ENCODE results near the gene VWCE. TPM values are rescaled to one million over a fixed set of nuclear protein-coding genes. Genes with fewer than 3 reads are reported as not detected.
A peak's percentile ranks its signal among the peaks of the same experiment; 100 is the strongest.
"Not testable (repeated sequence)": the region's sequence is repeated elsewhere in the genome, so short reads cannot be mapped to it uniquely, and the experiment has no call there.

The VWCE gene
- total RNA-seq, 1 donor from 2014 or later = 19.2 TPM

GRCh38 chr11:61256710-61257482 lies 38.2 kb downstream of the VWCE start:
- DNase-seq (ENCODE audit: low spot score in 2 of 2) = no peak
- Histone ChIP-seq H3K36me3 (no peaks in the 10 kb centered on the region), H3K27ac (no peak overlapping the region), H3K27me3 (no peaks in the 10 kb centered on the region), H3K4me1 (no peaks in the 10 kb centered on the region), H3K9me3 (no peaks in the 10 kb centered on the region), H3K4me3 (no peak overlapping the region)
- no peak for TF ChIP-seq CTCF (IDR thresholded peaks at IDR 0.05)
- intact Hi-C loops (cut with DNase I) = no loop called here

GRCh38 chr11:61254403-61255025 lies 40.6 kb downstream of the VWCE start:
- intact Hi-C loops (cut with DNase I) = no loop called here
- no peak overlapping the region for H3K27ac ChIP-seq

GRCh38 chr11:61252332-61252731 lies 42.8 kb downstream of the VWCE start:
- H3K27me3 ChIP-seq; intact Hi-C loops (cut with DNase I): not testable (repeated sequence)

More at GRCh38 chr11:61254403-61255025, 40.6 kb downstream of the VWCE start:
- no peak overlapping the region for H3K4me3 ChIP-seq
- H3K36me3 ChIP-seq = no peaks in the 10 kb centered on the region
- H3K9me3 ChIP-seq = no peaks in the 10 kb centered on the region
- H3K4me1 ChIP-seq = no peaks in the 10 kb centered on the region
- DNase-seq (ENCODE audit: low spot score in 2 of 2) = no peak
- H3K27me3 ChIP-seq = no peaks in the 10 kb centered on the region
- TF ChIP-seq CTCF (IDR thresholded peaks at IDR 0.05) = peak; percentile 41 to 65 (median 56)

GRCh38 chr11:61250796-61251765 lies 44.0 kb downstream of the VWCE start:
- H3K27me3 ChIP-seq; DNase-seq (ENCODE audit: low spot score in 2 of 2); H3K27ac ChIP-seq; H3K4me3 ChIP-seq; H3K36me3 ChIP-seq; H3K4me1 ChIP-seq; H3K9me3 ChIP-seq; intact Hi-C loops (cut with DNase I): not testable (repeated sequence)

More at GRCh38 chr11:61252332-61252731, 42.8 kb downstream of the VWCE start:
- not testable (repeated sequence) for H3K4me1 ChIP-seq; H3K27ac ChIP-seq; H3K36me3 ChIP-seq; H3K9me3 ChIP-seq; H3K4me3 ChIP-seq; DNase-seq (ENCODE audit: low spot score in 2 of 2)

GRCh38 chr11:61249201-61249600 lies 45.9 kb downstream of the VWCE start:
- H3K4me1 ChIP-seq; H3K27ac ChIP-seq; DNase-seq (ENCODE audit: low spot score in 2 of 2); H3K9me3 ChIP-seq; H3K36me3 ChIP-seq; H3K27me3 ChIP-seq; H3K4me3 ChIP-seq; intact Hi-C loops (cut with DNase I): not testable (repeated sequence)

- H3K36me3 ChIP-seq; intact Hi-C loops (cut with DNase I); H3K4me3 ChIP-seq; H3K4me1 ChIP-seq; H3K9me3 ChIP-seq; H3K27me3 ChIP-seq; H3K27ac ChIP-seq; DNase-seq (ENCODE audit: low spot score in 2 of 2): not testable (repeated sequence)
Observed at GRCh38 chr11:61248071-61248470, 47.0 kb downstream of the VWCE start.

- H3K36me3 ChIP-seq; H3K9me3 ChIP-seq; H3K27me3 ChIP-seq; H3K4me1 ChIP-seq; DNase-seq (ENCODE audit: low spot score in 2 of 2); intact Hi-C loops (cut with DNase I); H3K27ac ChIP-seq; H3K4me3 ChIP-seq: not testable (repeated sequence)
Observed at GRCh38 chr11:61245284-61245964, 49.7 kb downstream of the VWCE start.

- intact Hi-C loops (cut with DNase I); H3K36me3 ChIP-seq; H3K9me3 ChIP-seq; H3K4me3 ChIP-seq; DNase-seq (ENCODE audit: low spot score in 2 of 2); H3K27ac ChIP-seq; H3K4me1 ChIP-seq; H3K27me3 ChIP-seq: not testable (repeated sequence)
Observed at GRCh38 chr11:61241526-61241925, 53.6 kb downstream of the VWCE start.

- H3K9me3 ChIP-seq; H3K27ac ChIP-seq; DNase-seq (ENCODE audit: low spot score in 2 of 2); H3K36me3 ChIP-seq; H3K4me1 ChIP-seq; intact Hi-C loops (cut with DNase I); H3K4me3 ChIP-seq; H3K27me3 ChIP-seq: not testable (repeated sequence)
Observed at GRCh38 chr11:61240875-61241274, 54.2 kb downstream of the VWCE start, which contains the start of gene PGA5. TSS of gene PGA5 (plus strand) at chr11:61241175. CDS start at chr11:61241227, 52 bp downstream.

GRCh38 chr11:61240288-61240687 lies 54.8 kb downstream of the VWCE start:
- H3K4me3 ChIP-seq; intact Hi-C loops (cut with DNase I); H3K27ac ChIP-seq; H3K9me3 ChIP-seq; H3K27me3 ChIP-seq; H3K36me3 ChIP-seq; DNase-seq (ENCODE audit: low spot score in 2 of 2); H3K4me1 ChIP-seq: not testable (repeated sequence)

- H3K27ac ChIP-seq, H3K36me3 ChIP-seq, H3K27me3 ChIP-seq: not testable (repeated sequence)
Observed at GRCh38 chr11:61237130-61237529, 58.0 kb downstream of the VWCE start.

More at GRCh38 chr11:61237130-61237529, 58.0 kb downstream of the VWCE start:
- H3K4me1 ChIP-seq; H3K9me3 ChIP-seq; DNase-seq (ENCODE audit: low spot score in 2 of 2); intact Hi-C loops (cut with DNase I); H3K4me3 ChIP-seq: not testable (repeated sequence)
